WTC11 (cell line): ENCODE measurements around the gene LRRC8A. TPM values are rescaled to one million over a fixed set of nuclear protein-coding genes. Genes with fewer than 3 reads are reported as not detected.

Experiments
- ATAC-seq: fragments of 200-7000 bp; cut with Tn5 transposase; 2 replicates; pipeline ENCODE4 v1.10.0; 2021; ENCODE audit warnings: mild to moderate bottlenecking, moderate library complexity
- CTCF ChIA-PET: fragments of 300-600 bp; sonication (Branson Sonifier 250); formaldehyde crosslinking; loops from one replicate; lab custom pipeline; 2021; ENCODE audit warnings: antibody characterized with exemption; lab: Charles Lee
- POLR2A ChIA-PET: fragments of 350-600 bp; sonication (Branson Sonifier 250); formaldehyde crosslinking; loops from one replicate; lab custom pipeline; 2021; ENCODE audit warnings: antibody characterized with exemption; lab: Charles Lee
- DNase-seq: peaks from one replicate; pipeline ENCODE4 v3.0.0; 2021; ENCODE audit warnings: low spot score
- H3K27ac Mint-ChIP-seq: 2 replicates; pipeline ENCODE4 v1.8.0; 2021; ENCODE audit warnings: mixed read lengths
- H3K27me3 Mint-ChIP-seq: 2 replicates; pipeline ENCODE4 v1.8.0; 2021; ENCODE audit warnings: low read depth, mild to moderate bottlenecking, moderate library complexity, mixed read lengths
- H3K36me3 Mint-ChIP-seq: 2 replicates; pipeline ENCODE4 v1.8.0; 2021; ENCODE audit warnings: mixed read lengths
- H3K4me1 Mint-ChIP-seq: 2 replicates; pipeline ENCODE4 v1.8.0; 2022; ENCODE audit warnings: mixed read lengths
- H3K4me3 Mint-ChIP-seq: 2 replicates; pipeline ENCODE4 v1.8.0; 2021; ENCODE audit warnings: mild to moderate bottlenecking, moderate library complexity, mixed read lengths
- H3K9me3 Mint-ChIP-seq: 2 replicates; pipeline ENCODE4 v1.8.0; 2021; ENCODE audit warnings: mixed read lengths
- ATF1 ChIP-seq: sonication (generic); formaldehyde crosslinking; IDR thresholded peaks from 2 replicates; pipeline ENCODE4 v1.8.1; 2023; ENCODE audit warnings: mild to moderate bottlenecking, moderate library complexity, missing genetic modification reagents
- CREM ChIP-seq: sonication (generic); formaldehyde crosslinking; IDR thresholded peaks from 2 replicates; pipeline ENCODE4 v1.8.1; 2022; ENCODE audit warnings: mild to moderate bottlenecking, missing genetic modification reagents, moderate library complexity
- ETV6 ChIP-seq: sonication (generic); formaldehyde crosslinking; IDR thresholded peaks from 2 replicates; pipeline ENCODE4 v1.8.1; 2022; ENCODE audit warnings: mild to moderate bottlenecking, missing genetic modification reagents
- GTF2I ChIP-seq: fragments of 250-450 bp; sonication (Bioruptor Pico); conservative IDR thresholded peaks from 2 replicates; pipeline ENCODE4 v1.4.0; 2021; ENCODE audit warnings: mild to moderate bottlenecking
- JAZF1 ChIP-seq: fragments of 250-450 bp; sonication (Bioruptor Pico); IDR thresholded peaks from 2 replicates; pipeline ENCODE4 v1.9.0; 2021; ENCODE audit warnings: moderate library complexity, mild to moderate bottlenecking, inconsistent platforms
- JUN ChIP-seq: sonication (generic); formaldehyde crosslinking; IDR thresholded peaks from 2 replicates; pipeline ENCODE4 v1.8.0; 2023; ENCODE audit warnings: mild to moderate bottlenecking, missing genetic modification reagents
- NR3C1 ChIP-seq: sonication (generic); formaldehyde crosslinking; conservative IDR thresholded peaks from 2 replicates; pipeline ENCODE4 v1.8.1; 2023; ENCODE audit warnings: low read depth, mild to moderate bottlenecking, missing genetic modification reagents
- RORB ChIP-seq: fragments of 250-450 bp; sonication (Bioruptor Pico); IDR thresholded peaks from 2 replicates; pipeline ENCODE4 v1.9.0; 2021; ENCODE audit warnings: mild to moderate bottlenecking
- SOX15 ChIP-seq: fragments of 250-450 bp; sonication (Bioruptor Pico); IDR thresholded peaks from 2 replicates; pipeline ENCODE4 v1.9.0; 2021; ENCODE audit warnings: mild to moderate bottlenecking
- SP1 ChIP-seq: sonication (generic); formaldehyde crosslinking; conservative IDR thresholded peaks from 2 replicates; pipeline ENCODE4 v1.8.1; 2022; ENCODE audit warnings: missing genetic modification reagents
- ZNF121 ChIP-seq: sonication (generic); formaldehyde crosslinking; IDR thresholded peaks from 2 replicates; pipeline ENCODE4 v1.8.0; 2023; ENCODE audit warnings: missing genetic modification reagents
- total RNA-seq: library from RNA; stranded (reverse); gene quantifications from 3 replicates; pipeline ENCODE4 v1.2.3, GENCODE V29; 2021
- TF ChIP-seq, protein P1 (sequence below): fragments of 250-450 bp; sonication (Bioruptor Pico); IDR thresholded peaks from 2 replicates; pipeline ENCODE4 v1.9.0; 2021; ENCODE audit warnings: mild to moderate bottlenecking, borderline replicate concordance
- TF ChIP-seq, protein P2 (sequence below): sonication (generic); formaldehyde crosslinking; IDR thresholded peaks from 2 replicates; pipeline ENCODE4 v1.8.1; 2023; ENCODE audit warnings: mild to moderate bottlenecking, missing genetic modification reagents, moderate library complexity
- TF ChIP-seq, protein P3 (sequence below): fragments of 250-450 bp; sonication (Bioruptor Pico); IDR thresholded peaks from 2 replicates; pipeline ENCODE4 v2.1.2; 2022; ENCODE audit warnings: mild to moderate bottlenecking, moderate library complexity
- TF ChIP-seq, protein P4 (sequence below): sonication (generic); formaldehyde crosslinking; IDR thresholded peaks from 2 replicates; pipeline ENCODE4 v1.8.0; 2023; ENCODE audit warnings: missing genetic modification reagents
- TF ChIP-seq, protein P5 (sequence below): sonication (generic); formaldehyde crosslinking; IDR thresholded peaks from 2 replicates; pipeline ENCODE4 v1.8.1; 2022; ENCODE audit warnings: mild to moderate bottlenecking, moderate library complexity, missing genetic modification reagents
- TF ChIP-seq, protein P6 (sequence below): fragments of 200-600 bp; IDR thresholded peaks from 2 replicates; pipeline ENCODE4 v1.8.0; 2022; ENCODE audit warnings: antibody characterized with exemption
- TF ChIP-seq, protein P7 (sequence below): sonication (generic); formaldehyde crosslinking; conservative IDR thresholded peaks from 2 replicates; pipeline ENCODE4 v1.8.1; 2023; ENCODE audit warnings: mild to moderate bottlenecking, low read depth, missing genetic modification reagents, moderate library complexity
- TF ChIP-seq, protein P8 (sequence below): fragments of 250-450 bp; sonication (Bioruptor Pico); IDR thresholded peaks from 2 replicates; pipeline ENCODE4 v1.9.0; 2021; ENCODE audit warnings: mild to moderate bottlenecking
- TF ChIP-seq, protein P9 (sequence below): sonication (generic); formaldehyde crosslinking; IDR thresholded peaks from 2 replicates; pipeline ENCODE4 v1.8.1; 2022; ENCODE audit warnings: low read depth, missing genetic modification reagents, borderline replicate concordance

Gene LRRC8A
- total RNA-seq, 1 experiment from 2014 or later = 83.5 TPM

DNA sequence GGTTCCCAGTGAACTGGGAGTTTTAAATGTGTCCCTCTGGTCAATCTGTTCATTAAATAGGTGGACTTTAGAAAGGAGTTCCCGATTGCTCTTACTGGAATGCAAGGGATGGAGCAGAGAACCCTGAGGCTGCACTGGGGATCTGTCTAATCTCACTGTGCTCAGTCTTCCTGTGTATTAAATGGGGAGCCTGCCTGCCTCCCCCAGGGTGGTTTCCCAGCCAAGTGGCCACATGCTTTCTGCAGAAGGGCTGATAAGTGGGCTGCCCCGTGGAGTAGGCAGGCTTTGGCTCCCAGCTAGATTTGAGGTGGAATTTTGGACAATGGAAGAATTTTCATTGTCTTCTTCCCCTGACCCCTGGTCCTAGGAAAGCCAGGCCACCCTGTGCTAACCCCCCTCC is 24.8 kb downstream of the LRRC8A start:
- no peaks in the 10 kb centered on the region; the same call in 1 of the 2 replicates for H3K27me3 Mint-ChIP-seq
- peaks cover 31% of the 10 kb centered on the region for H3K36me3 Mint-ChIP-seq
- H3K27ac Mint-ChIP-seq = peak overlapping the region; percentile 89
- no peak overlapping the region for H3K4me3 Mint-ChIP-seq
- DNase-seq (no peak), ATAC-seq (no peak)
- TF ChIP-seq NR3C1 (no peak), SOX15 (CRISPR knock-in tag) (no peak), GTF2I (CRISPR knock-in tag) (no peak), JAZF1 (CRISPR knock-in tag) (no peak), ETV6 (CRISPR knock-in tag) (no peak), ZNF121 (CRISPR knock-in tag) (no peak), JUN (CRISPR knock-in tag) (no peak), ATF1 (CRISPR knock-in tag) (no peak), SP1 (CRISPR knock-in tag) (no peak), CREM (CRISPR knock-in tag) (no peak), RORB (no peak)
- TF ChIP-seq, protein P1, sequence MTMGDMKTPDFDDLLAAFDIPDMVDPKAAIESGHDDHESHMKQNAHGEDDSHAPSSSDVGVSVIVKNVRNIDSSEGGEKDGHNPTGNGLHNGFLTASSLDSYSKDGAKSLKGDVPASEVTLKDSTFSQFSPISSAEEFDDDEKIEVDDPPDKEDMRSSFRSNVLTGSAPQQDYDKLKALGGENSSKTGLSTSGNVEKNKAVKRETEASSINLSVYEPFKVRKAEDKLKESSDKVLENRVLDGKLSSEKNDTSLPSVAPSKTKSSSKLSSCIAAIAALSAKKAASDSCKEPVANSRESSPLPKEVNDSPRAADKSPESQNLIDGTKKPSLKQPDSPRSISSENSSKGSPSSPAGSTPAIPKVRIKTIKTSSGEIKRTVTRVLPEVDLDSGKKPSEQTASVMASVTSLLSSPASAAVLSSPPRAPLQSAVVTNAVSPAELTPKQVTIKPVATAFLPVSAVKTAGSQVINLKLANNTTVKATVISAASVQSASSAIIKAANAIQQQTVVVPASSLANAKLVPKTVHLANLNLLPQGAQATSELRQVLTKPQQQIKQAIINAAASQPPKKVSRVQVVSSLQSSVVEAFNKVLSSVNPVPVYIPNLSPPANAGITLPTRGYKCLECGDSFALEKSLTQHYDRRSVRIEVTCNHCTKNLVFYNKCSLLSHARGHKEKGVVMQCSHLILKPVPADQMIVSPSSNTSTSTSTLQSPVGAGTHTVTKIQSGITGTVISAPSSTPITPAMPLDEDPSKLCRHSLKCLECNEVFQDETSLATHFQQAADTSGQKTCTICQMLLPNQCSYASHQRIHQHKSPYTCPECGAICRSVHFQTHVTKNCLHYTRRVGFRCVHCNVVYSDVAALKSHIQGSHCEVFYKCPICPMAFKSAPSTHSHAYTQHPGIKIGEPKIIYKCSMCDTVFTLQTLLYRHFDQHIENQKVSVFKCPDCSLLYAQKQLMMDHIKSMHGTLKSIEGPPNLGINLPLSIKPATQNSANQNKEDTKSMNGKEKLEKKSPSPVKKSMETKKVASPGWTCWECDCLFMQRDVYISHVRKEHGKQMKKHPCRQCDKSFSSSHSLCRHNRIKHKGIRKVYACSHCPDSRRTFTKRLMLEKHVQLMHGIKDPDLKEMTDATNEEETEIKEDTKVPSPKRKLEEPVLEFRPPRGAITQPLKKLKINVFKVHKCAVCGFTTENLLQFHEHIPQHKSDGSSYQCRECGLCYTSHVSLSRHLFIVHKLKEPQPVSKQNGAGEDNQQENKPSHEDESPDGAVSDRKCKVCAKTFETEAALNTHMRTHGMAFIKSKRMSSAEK (CRISPR knock-in tag) = no peak
- TF ChIP-seq, protein P2, sequence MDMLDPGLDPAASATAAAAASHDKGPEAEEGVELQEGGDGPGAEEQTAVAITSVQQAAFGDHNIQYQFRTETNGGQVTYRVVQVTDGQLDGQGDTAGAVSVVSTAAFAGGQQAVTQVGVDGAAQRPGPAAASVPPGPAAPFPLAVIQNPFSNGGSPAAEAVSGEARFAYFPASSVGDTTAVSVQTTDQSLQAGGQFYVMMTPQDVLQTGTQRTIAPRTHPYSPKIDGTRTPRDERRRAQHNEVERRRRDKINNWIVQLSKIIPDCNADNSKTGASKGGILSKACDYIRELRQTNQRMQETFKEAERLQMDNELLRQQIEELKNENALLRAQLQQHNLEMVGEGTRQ = no peak
- TF ChIP-seq, protein P3, sequence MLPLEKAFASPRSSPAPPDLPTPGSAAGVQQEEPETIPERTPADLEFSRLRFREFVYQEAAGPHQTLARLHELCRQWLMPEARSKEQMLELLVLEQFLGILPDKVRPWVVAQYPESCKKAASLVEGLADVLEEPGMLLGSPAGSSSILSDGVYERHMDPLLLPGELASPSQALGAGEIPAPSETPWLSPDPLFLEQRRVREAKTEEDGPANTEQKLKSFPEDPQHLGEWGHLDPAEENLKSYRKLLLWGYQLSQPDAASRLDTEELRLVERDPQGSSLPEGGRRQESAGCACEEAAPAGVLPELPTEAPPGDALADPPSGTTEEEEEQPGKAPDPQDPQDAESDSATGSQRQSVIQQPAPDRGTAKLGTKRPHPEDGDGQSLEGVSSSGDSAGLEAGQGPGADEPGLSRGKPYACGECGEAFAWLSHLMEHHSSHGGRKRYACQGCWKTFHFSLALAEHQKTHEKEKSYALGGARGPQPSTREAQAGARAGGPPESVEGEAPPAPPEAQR = no peak
- TF ChIP-seq, protein P4, sequence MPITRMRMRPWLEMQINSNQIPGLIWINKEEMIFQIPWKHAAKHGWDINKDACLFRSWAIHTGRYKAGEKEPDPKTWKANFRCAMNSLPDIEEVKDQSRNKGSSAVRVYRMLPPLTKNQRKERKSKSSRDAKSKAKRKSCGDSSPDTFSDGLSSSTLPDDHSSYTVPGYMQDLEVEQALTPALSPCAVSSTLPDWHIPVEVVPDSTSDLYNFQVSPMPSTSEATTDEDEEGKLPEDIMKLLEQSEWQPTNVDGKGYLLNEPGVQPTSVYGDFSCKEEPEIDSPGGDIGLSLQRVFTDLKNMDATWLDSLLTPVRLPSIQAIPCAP (CRISPR knock-in tag) = no peak
- TF ChIP-seq, protein P5, sequence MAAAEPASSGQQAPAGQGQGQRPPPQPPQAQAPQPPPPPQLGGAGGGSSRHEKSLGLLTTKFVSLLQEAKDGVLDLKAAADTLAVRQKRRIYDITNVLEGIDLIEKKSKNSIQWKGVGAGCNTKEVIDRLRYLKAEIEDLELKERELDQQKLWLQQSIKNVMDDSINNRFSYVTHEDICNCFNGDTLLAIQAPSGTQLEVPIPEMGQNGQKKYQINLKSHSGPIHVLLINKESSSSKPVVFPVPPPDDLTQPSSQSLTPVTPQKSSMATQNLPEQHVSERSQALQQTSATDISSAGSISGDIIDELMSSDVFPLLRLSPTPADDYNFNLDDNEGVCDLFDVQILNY (CRISPR knock-in tag) = no peak
- TF ChIP-seq, protein P6, sequence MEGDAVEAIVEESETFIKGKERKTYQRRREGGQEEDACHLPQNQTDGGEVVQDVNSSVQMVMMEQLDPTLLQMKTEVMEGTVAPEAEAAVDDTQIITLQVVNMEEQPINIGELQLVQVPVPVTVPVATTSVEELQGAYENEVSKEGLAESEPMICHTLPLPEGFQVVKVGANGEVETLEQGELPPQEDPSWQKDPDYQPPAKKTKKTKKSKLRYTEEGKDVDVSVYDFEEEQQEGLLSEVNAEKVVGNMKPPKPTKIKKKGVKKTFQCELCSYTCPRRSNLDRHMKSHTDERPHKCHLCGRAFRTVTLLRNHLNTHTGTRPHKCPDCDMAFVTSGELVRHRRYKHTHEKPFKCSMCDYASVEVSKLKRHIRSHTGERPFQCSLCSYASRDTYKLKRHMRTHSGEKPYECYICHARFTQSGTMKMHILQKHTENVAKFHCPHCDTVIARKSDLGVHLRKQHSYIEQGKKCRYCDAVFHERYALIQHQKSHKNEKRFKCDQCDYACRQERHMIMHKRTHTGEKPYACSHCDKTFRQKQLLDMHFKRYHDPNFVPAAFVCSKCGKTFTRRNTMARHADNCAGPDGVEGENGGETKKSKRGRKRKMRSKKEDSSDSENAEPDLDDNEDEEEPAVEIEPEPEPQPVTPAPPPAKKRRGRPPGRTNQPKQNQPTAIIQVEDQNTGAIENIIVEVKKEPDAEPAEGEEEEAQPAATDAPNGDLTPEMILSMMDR = no peak
- TF ChIP-seq, protein P7, sequence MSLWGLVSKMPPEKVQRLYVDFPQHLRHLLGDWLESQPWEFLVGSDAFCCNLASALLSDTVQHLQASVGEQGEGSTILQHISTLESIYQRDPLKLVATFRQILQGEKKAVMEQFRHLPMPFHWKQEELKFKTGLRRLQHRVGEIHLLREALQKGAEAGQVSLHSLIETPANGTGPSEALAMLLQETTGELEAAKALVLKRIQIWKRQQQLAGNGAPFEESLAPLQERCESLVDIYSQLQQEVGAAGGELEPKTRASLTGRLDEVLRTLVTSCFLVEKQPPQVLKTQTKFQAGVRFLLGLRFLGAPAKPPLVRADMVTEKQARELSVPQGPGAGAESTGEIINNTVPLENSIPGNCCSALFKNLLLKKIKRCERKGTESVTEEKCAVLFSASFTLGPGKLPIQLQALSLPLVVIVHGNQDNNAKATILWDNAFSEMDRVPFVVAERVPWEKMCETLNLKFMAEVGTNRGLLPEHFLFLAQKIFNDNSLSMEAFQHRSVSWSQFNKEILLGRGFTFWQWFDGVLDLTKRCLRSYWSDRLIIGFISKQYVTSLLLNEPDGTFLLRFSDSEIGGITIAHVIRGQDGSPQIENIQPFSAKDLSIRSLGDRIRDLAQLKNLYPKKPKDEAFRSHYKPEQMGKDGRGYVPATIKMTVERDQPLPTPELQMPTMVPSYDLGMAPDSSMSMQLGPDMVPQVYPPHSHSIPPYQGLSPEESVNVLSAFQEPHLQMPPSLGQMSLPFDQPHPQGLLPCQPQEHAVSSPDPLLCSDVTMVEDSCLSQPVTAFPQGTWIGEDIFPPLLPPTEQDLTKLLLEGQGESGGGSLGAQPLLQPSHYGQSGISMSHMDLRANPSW (CRISPR knock-in tag) = no peak
- TF ChIP-seq, protein P8, sequence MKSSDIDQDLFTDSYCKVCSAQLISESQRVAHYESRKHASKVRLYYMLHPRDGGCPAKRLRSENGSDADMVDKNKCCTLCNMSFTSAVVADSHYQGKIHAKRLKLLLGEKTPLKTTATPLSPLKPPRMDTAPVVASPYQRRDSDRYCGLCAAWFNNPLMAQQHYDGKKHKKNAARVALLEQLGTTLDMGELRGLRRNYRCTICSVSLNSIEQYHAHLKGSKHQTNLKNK (CRISPR knock-in tag) = no peak
- TF ChIP-seq, protein P9, sequence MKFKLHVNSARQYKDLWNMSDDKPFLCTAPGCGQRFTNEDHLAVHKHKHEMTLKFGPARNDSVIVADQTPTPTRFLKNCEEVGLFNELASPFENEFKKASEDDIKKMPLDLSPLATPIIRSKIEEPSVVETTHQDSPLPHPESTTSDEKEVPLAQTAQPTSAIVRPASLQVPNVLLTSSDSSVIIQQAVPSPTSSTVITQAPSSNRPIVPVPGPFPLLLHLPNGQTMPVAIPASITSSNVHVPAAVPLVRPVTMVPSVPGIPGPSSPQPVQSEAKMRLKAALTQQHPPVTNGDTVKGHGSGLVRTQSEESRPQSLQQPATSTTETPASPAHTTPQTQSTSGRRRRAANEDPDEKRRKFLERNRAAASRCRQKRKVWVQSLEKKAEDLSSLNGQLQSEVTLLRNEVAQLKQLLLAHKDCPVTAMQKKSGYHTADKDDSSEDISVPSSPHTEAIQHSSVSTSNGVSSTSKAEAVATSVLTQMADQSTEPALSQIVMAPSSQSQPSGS = no peak
- CTCF ChIA-PET = interaction anchor here (0.6 kb wide), 1 partner anchor 26 kb away, joined by 3 read pairs; no protein-coding TSS in a partner anchor
- H3K4me1 Mint-ChIP-seq = peaks cover 7% of the 10 kb centered on the region
- POLR2A ChIA-PET = no interaction called here
- no peaks in the 10 kb centered on the region for H3K9me3 Mint-ChIP-seq
